Measurements from ENCODE around the gene NR3C2.

The NR3C2 gene

GRCh38 chr4:148227147-148227546 lies 215.1 kb downstream of the NR3C2 start:
- TF ChIP-seq CTCF (IDR thresholded peaks at IDR 0.05) = no peak

GRCh38 chr4:148226341-148226740 lies 215.9 kb downstream of the NR3C2 start:
- no peak for TF ChIP-seq CTCF (IDR thresholded peaks at IDR 0.05)

GRCh38 chr4:148225639-148226038 lies 216.6 kb downstream of the NR3C2 start:
- no peak for TF ChIP-seq CTCF (IDR thresholded peaks at IDR 0.05)

- TF ChIP-seq CTCF (IDR thresholded peaks at IDR 0.05) = no peak
Measured at GRCh38 chr4:148224476-148224875, 217.7 kb downstream of the NR3C2 start.

GRCh38 chr4:148222991-148223660 lies 219.1 kb downstream of the NR3C2 start:
- no peak for TF ChIP-seq CTCF (IDR thresholded peaks at IDR 0.05)

- no peak for TF ChIP-seq CTCF (IDR thresholded peaks at IDR 0.05)
Measured at GRCh38 chr4:148216866-148217814, 225.1 kb downstream of the NR3C2 start.

GRCh38 chr4:148216321-148216720 lies 225.9 kb downstream of the NR3C2 start:
- no peak for TF ChIP-seq CTCF (IDR thresholded peaks at IDR 0.05)
